HG03565 (cell line): Measurements from ENCODE around the gene CSTF1.
A peak's percentile ranks its signal among the peaks of the same experiment; 100 is the strongest.

Experiments
- ATAC-seq: cut with Tn5 transposase; IDR thresholded peaks from one replicate; pipeline ENCODE4 v1.9.1; 2021; ENCODE audit warnings: mild to moderate bottlenecking, moderate library complexity; ENCODE audit not compliant: unreplicated experiment

CSTF1 gene

GRCh38 chr20:56449459-56449858, 57.0 kb downstream of the CSTF1 start:
- no peak for ATAC-seq

- no peak for ATAC-seq
These were observed 58.8 kb downstream of the CSTF1 start for GRCh38 chr20:56451056-56451765.

- peak; percentile 64 for ATAC-seq
These were observed 60.9 kb downstream of the CSTF1 start for GRCh38 chr20:56453352-56453751.

- peak; percentile 77 for ATAC-seq
These were observed 62.3 kb downstream of the CSTF1 start for GRCh38 chr20:56454754-56455153.
